GM13976 (cell line): ENCODE data around the gene DMXL1.

Experiments used
- DNase-seq: peaks from one replicate; pipeline ENCODE4 v3.0.0; 2012; ENCODE audit warnings: low spot score
- in situ Hi-C: fragments of 300-500 bp; cut with MboI; formaldehyde crosslinking; loops from one replicate; pipeline ENCODE4 v1.12.0; 2022; ENCODE audit warnings: low sequenced_read_pairs, mixed read lengths, inconsistent platforms; ENCODE audit not compliant: unreplicated experiment
- TF ChIP-seq, protein P1 (sequence below): IDR thresholded peaks from 2 replicates; pipeline ENCODE4 v1.5.1; 2012; ENCODE audit warnings: borderline replicate concordance, mild to moderate bottlenecking; ENCODE audit not compliant: insufficient read depth; ENCODE audit errors: extremely low read depth, missing control alignments, control extremely low read depth

The DMXL1 gene

DNA sequence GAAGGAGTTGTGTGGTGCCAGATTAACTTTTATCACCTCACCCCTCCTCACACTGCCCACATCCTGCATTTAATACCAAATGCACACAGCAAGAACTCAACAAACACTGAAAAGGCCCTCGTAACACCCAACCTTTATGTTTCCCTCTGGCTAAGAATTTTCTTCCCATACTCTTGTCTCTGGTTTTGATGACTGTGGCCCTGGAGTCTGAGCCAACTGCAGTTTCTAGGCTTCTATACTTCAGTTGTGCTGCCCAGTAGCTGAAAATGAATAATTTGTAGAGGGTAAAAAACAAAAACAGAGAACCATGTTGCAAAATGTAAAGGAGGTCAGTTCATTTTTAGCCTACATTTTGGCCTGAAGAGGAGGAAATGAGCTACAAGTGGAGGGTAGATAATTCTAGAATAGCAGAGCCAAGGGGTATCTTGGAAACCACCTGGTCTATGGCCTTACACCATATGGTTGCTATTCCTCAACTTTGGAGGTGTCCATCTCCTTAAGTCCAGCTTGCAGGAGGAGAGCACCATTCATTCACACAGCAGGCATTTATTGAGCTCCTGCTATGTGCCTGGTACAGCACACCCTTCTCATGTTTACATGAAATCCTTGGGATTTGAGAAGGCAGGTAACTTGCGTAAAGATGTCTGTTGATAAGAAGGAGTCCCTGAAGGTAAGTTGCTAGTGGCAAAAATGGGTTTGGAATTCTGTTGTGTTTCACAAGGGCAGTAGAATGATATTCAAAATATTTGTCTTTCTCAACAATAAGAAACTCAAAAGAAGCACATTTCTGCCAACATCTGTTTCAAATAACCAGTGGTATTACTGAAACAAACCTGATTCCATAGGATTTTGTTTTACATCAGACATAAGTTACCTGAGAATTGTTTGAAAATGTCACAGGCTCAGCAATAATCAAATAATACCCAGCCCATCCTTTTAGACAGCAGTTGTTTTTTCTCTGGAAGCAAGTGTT, 201.2 kb downstream of the DMXL1 start:
- TF ChIP-seq, protein P1, sequence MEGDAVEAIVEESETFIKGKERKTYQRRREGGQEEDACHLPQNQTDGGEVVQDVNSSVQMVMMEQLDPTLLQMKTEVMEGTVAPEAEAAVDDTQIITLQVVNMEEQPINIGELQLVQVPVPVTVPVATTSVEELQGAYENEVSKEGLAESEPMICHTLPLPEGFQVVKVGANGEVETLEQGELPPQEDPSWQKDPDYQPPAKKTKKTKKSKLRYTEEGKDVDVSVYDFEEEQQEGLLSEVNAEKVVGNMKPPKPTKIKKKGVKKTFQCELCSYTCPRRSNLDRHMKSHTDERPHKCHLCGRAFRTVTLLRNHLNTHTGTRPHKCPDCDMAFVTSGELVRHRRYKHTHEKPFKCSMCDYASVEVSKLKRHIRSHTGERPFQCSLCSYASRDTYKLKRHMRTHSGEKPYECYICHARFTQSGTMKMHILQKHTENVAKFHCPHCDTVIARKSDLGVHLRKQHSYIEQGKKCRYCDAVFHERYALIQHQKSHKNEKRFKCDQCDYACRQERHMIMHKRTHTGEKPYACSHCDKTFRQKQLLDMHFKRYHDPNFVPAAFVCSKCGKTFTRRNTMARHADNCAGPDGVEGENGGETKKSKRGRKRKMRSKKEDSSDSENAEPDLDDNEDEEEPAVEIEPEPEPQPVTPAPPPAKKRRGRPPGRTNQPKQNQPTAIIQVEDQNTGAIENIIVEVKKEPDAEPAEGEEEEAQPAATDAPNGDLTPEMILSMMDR: no peak
- DNase-seq: no peak
- in situ Hi-C loops: no loop called here

DNA sequence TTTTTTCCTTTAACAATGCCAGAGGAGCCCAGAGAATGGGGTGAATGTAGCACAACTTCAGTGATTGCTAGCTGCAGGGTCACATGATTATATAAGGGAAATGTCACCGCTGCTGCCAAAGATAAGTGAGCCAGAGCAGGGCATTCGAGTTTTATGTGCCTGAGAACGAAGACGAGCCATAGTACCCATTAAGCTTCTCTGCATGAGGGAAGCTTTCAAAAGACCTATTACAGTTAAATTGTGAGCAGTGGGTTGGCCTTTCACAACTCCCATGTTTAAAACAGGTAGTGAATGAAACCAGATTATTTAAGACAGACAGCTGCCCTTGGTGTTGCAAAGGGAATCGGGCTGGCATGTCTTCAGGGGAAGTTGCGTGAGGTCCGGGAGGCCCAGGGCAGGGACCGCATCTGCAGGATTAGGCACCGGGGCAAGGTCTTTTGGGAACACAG, 202.5 kb downstream of the DMXL1 start:
- no peak for DNase-seq
- in situ Hi-C loops: no loop called here
- TF ChIP-seq, protein P1: no peak

DNA sequence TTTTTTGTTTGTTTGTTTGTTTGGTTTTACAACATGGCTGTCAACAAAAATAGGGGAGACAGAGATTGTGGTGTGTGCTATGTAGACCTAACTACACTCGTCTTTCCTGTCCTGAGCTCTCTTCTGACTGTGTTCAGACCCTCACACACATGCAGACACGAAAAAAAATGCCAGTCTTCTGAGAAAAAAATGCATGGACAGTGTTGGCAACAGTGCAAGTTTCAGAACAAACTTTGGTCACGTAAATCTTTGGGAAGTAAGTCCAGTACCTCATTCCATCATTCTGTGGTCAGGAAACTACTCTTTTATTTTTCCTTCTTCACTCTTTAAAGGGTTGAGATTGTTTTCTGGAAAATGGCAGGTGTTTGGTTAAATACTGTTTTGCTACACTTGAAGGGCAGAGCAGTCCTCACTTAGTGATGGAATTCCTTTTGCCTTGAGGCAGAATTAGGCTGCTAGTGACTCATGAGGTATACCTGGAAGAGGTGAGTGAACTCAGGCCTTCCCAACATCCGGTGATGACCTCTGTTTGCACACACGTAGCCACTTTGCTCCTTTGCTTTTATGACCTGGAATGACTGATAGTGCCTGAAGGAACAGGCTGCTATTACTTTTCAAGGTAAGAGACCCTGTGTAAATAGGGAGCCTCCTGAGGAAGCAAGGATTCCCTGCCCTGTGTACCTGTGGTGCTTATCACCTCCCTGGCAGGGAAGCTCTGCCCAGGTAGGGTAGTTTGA, 203.3 kb downstream of the DMXL1 start:
- DNase-seq: no peak

DNA sequence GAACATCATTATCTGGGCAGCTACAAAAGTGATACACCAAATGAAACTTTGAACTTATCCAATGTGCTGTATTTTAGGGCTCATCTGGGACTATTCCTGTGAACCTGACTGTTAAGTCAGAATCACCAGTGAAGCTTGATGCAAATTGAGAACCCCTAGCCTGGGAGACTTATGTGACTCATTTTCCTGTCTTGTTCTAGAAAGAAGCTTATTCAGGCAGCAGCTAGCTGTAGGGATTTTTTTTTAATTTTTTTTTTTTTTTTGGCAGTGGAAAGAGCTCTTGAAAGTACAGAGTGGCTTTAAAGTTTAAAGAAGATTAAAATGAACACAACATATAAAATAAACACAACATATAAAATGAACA, 203.9 kb downstream of the DMXL1 start:
- TF ChIP-seq, protein P1: no peak
- DNase-seq: peak; percentile 26
- in situ Hi-C loops: no loop called here

More for the DNA sequence above, 203.3 kb downstream of the DMXL1 start:
- TF ChIP-seq, protein P1: no peak
- in situ Hi-C loops: no loop called here

DNA sequence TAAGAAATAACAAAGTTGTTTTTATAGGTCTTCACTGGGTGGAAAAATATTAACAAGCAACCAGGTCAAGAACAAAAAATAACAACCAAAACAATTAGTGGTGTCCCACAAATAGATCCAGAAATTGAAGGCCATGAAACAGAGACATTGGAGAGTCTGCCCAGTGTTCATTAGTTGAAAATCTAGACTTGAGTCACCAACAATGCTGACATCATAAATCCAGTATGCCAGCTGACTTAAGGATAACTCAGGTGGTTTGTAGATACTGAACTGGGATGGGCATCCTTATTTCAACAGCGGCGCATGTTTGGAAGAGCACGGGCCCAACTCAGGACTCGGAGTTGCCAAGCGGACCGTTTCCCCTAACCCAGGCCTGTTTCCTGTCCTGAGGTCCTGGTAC, 204.3 kb downstream of the DMXL1 start:
- TF ChIP-seq, protein P1: no peak
- in situ Hi-C loops: no loop called here
- DNase-seq: no peak

DNA sequence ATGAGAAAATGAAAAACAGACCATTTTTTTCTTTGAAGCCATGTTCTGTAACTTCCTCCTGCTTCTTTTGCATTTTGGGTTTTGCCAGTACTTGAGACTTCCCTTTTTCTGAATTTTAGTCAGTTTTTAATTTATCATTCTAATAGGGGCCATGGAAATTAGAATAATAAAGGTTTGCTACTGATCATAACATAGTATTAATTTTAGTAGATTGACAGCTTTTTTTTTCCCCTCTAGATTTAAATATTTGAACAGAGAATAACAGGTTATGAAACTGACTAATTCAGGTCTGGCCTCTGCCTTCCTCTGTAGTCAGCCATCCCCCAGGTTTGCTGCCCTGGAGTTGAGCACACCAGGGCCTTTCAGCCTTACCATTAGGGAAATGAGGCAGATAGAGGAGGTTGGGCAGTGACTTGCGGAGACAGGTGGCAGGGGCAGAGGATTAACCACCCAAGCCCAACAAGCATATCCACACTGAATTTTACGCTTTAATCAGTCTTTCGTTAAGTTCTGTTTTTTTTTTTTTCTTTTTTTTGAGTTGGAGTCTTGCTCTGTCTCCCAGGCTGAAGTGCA, 204.8 kb downstream of the DMXL1 start:
- no peak for DNase-seq
- in situ Hi-C loops: no loop called here

More for the DNA sequence above, 204.8 kb downstream of the DMXL1 start:
- TF ChIP-seq, protein P1: no peak
